HG03520 (cell line): ENCODE data around the gene PDZD11.
"Not testable (repeated sequence)": the region's sequence is repeated elsewhere in the genome, so short reads cannot be mapped to it uniquely, and the experiment has no call there.

ENCODE experiments used
- ATAC-seq: cut with Tn5 transposase; IDR thresholded peaks from one replicate; pipeline ENCODE4 v1.9.1; 2021; ENCODE audit warnings: mild to moderate bottlenecking, moderate library complexity; ENCODE audit not compliant: unreplicated experiment

The PDZD11 gene

GRCh38 chrX:70257423-70258288 lies 32.1 kb downstream of the PDZD11 start:
- ATAC-seq = no peak

GRCh38 chrX:70255452-70255851 lies 34.3 kb downstream of the PDZD11 start:
- ATAC-seq = no peak

- no peak for ATAC-seq
Measured at GRCh38 chrX:70254909-70255308, 34.8 kb downstream of the PDZD11 start.

- ATAC-seq = no peak
Measured at GRCh38 chrX:70254063-70254400, 35.7 kb downstream of the PDZD11 start.

- no peak for ATAC-seq
Measured at GRCh38 chrX:70253377-70254062, 36.2 kb downstream of the PDZD11 start.

DNA sequence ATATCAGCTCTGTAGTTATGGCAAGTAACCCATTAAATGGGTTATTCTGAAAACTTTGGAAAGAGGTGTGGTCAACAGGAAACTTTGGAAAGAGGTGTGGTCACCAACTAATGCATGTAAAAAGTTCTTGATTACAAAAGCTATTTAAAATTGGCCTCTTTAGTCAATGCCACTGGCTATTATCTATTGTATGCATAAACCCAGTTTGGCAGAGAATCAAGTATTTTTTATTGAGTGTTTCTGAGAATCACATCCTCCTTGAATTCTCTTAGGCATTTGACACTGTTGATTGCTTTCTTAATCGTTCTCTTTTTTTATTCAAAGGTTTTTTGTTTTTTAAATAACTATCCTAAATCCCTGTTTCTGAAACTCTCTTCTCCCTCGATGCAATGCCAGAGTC lies 37.2 kb downstream of the PDZD11 start:
- no peak for ATAC-seq

DNA sequence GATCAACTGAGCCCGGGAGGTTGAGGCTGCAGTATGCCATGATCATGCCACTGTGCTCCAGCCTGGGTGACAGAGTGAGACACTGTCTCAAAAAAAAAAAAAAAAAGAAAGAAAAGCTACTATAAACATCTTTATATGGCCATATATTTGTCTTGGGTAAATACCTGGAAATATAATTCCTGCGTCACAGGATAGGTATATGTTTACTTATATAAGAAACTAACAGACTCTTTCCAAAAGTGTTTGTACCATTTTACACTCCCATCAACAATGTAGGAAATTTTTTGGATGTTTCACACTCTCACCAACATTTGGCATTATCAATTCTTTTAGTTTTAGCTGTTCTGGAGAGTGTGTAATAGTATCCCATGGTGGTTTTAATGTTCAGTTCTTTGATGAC lies 42.5 kb downstream of the PDZD11 start:
- no peak for ATAC-seq

GRCh38 chrX:70244881-70245280 lies 44.8 kb downstream of the PDZD11 start:
- no peak for ATAC-seq

DNA sequence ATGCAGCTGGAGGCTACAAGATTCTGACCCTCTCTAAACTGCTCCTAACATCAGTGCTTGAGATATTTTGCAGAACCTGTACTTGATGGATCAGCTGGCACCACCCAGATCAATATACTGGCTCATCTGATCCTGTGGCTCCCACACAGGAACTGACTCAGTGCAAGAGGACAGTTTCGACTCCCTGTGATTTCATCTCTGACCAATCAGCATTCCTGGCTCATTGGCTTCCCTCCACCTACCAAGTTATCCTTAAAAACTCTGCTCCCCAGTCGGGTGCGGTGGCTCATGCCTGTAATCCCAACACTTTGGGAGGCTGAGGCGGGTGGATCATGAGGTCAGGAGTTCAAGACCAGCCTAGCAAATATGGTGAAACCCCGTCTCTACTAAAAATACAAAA lies 46.1 kb downstream of the PDZD11 start:
- ATAC-seq = not testable (repeated sequence)

DNA sequence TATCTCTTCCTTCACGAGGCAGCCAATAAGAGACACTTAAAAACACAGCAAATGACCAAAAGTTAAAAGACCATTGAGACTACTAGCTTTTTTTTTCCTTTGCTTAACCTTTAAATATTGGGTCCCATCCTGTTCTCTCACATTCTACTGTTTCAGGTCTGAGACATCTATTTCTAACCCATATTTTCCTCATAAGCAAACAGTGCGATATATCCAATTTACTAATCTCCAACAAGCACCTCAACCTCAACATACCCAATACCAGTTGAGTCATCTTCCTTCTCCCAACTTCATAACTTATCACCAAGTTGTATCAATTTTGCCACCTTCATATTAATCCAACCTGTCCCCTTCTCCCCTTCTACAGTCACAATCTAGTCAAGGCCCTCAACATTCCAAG lies 48.2 kb downstream of the PDZD11 start:
- no peak for ATAC-seq

DNA sequence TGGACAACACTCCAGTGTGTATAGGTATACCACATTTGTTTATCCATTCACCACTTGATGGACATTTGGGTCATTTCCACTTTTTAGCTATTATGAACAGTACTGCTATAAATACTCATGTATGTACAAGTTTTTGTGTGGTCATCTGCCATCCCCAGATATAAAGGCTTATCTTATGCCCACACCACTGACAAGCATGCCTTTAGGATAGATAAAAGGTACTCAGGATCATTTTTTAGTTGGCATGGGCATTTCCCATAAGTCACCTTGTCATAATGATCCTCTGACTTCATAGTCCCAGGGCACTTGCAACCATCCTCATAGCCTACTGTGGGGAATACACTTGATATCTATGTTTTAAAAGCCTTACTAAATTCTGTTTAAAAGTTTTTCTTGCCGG lies 49.0 kb downstream of the PDZD11 start:
- ATAC-seq = no peak
